Transverse colon (tissue), 4 donors: ENCODE data around the gene CDH11. TPM values are rescaled to one million over a fixed set of nuclear protein-coding genes. Genes with fewer than 3 reads are reported as not detected.

ENCODE experiments used
- DNase-seq: peaks from one replicate; pipeline ENCODE4 v3.0.0-alpha.2; 2019
- H3K27ac ChIP-seq, 4 donors: fragments of 200-600 bp; sonication (generic); 2 replicates each; pipeline ENCODE4 v1.5.1; 2016 to 2018; ENCODE audit warnings: inconsistent platforms in 4 of 4
- H3K27me3 ChIP-seq: fragments of 200-600 bp; sonication (generic); 2 replicates; pipeline ENCODE4 v1.5.1; 2017; ENCODE audit warnings: inconsistent platforms
- H3K36me3 ChIP-seq, 4 donors: fragments of 200-600 bp; sonication (generic); 2 replicates each; pipeline ENCODE4 v1.5.1; 2017 to 2019; ENCODE audit warnings: inconsistent platforms in 4 of 4
- H3K4me1 ChIP-seq, 4 donors: fragments of 200-600 bp; sonication (generic); 2 replicates each; pipeline ENCODE4 v1.5.1; 2017 to 2020; ENCODE audit warnings: inconsistent platforms in 4 of 4
- H3K4me3 ChIP-seq, 4 donors: fragments of 200-600 bp; sonication (generic); 1 replicate in 1 of 4; 2 replicates in 3 of 4; pipeline versions ENCODE4 v1.5.1 to v1.6.1; 2017 to 2019; ENCODE audit warnings: inconsistent platforms in 4 of 4
- H3K9me3 ChIP-seq, 2 donors: fragments of 200-600 bp; sonication (generic); 2 replicates each; pipeline ENCODE4 v1.5.1; 2017 to 2019; ENCODE audit warnings: inconsistent platforms in 2 of 2
- EP300 ChIP-seq: sonication (generic); formaldehyde crosslinking; IDR thresholded peaks from one replicate; pipeline ENCODE4 v1.6.1; 2017; ENCODE audit warnings: antibody characterized with exemption, low read depth
- POLR2A ChIP-seq: fragments of 450-650 bp; IDR thresholded peaks from one replicate; pipeline ENCODE4 v1.6.1; 2016; ENCODE audit warnings: antibody characterized with exemption, mild to moderate bottlenecking, moderate library complexity
- POLR2AphosphoS5 ChIP-seq, 3 donors: sonication (generic); formaldehyde crosslinking; IDR thresholded peaks; one replicate each; pipeline ENCODE4 v1.6.1; 2016; ENCODE audit warnings: antibody characterized with exemption in 3 of 3
- WGBS, 2 donors: methylation state at CpG; one replicate each; pipeline ENCODE4 v1.1.5; 2018; ENCODE audit warnings: low coverage in 1 of 2; 5-methylcytosine and 5-hydroxymethylcytosine counted together
- in situ Hi-C, 4 donors: fragments of 200-750 bp; cut with MboI; loops; one replicate each; pipeline versions ENCODE4 v1.15.0 to v1.15.1; 2017; ENCODE audit warnings: low sequenced_read_pairs in 3 of 4, low pct_ligation_motif_present in 1 of 4, low pct_unique_long_range_greater_than_20kb in 1 of 4
- intact Hi-C: fragments of 100-400 bp; cut with DNase I; formaldehyde crosslinking; loops from one replicate; pipeline ENCODE4 v1.15.1; 2023; ENCODE audit warnings: low total_unique reads
- total RNA-seq, 4 donors: library from RNA; depleted of rRNA; stranded (reverse); fragments of >200 nt; gene quantifications; one replicate each; pipeline ENCODE4 v1.1.0, GENCODE V29; 2016
- TF ChIP-seq, protein P1 (sequence below), 5 experiments: fragments of 200-600 bp in 3 of 5; fragments of 450-650 bp in 2 of 5; sonication (generic) in 3 of 5; IDR thresholded peaks; 1 replicate in 2 of 5; 2 replicates in 3 of 5; pipeline ENCODE4 v1.5.1; 2016 to 2017; ENCODE audit warnings: antibody characterized with exemption in 5 of 5, inconsistent platforms in 3 of 5, mild to moderate bottlenecking in 2 of 5, moderate library complexity in 1 of 5

CDH11 gene
- total RNA-seq, 4 donors from 2014 or later, result 8.2 to 141 (median 9.2) TPM

GRCh38 chr16:65119435-65119834 is 2.4 kb downstream of the CDH11 start:
- peaks cover 4 to 50% (median 31%) of the 10 kb centered on the region in 4 donors for H3K4me1 ChIP-seq
- intact Hi-C loops (no loop called here), in situ Hi-C loops (loop anchor here in 3 of 4 donors (25.0 kb wide), 3 partner anchors 707 to 1757 kb away; no protein-coding TSS in a partner anchor)
- peaks cover 44% of the 10 kb centered on the region for H3K27me3 ChIP-seq
- TF ChIP-seq EP300 (no peak), POLR2AphosphoS5 (IDR thresholded peaks at IDR 0.05) (no peak), POLR2A (no peak)
- TF ChIP-seq, protein P1, sequence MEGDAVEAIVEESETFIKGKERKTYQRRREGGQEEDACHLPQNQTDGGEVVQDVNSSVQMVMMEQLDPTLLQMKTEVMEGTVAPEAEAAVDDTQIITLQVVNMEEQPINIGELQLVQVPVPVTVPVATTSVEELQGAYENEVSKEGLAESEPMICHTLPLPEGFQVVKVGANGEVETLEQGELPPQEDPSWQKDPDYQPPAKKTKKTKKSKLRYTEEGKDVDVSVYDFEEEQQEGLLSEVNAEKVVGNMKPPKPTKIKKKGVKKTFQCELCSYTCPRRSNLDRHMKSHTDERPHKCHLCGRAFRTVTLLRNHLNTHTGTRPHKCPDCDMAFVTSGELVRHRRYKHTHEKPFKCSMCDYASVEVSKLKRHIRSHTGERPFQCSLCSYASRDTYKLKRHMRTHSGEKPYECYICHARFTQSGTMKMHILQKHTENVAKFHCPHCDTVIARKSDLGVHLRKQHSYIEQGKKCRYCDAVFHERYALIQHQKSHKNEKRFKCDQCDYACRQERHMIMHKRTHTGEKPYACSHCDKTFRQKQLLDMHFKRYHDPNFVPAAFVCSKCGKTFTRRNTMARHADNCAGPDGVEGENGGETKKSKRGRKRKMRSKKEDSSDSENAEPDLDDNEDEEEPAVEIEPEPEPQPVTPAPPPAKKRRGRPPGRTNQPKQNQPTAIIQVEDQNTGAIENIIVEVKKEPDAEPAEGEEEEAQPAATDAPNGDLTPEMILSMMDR (IDR thresholded peaks at IDR 0.05), result no peak
- 31 to 50% methylated on average over 2 of the region's 2 CpGs for WGBS, 2 donors
- no peaks in the 10 kb centered on the region for H3K36me3 ChIP-seq
- H3K9me3 ChIP-seq, result no peaks in the 10 kb centered on the region
- DNase-seq, result no peak
- H3K4me3 ChIP-seq, result peak overlapping the region in 1 of 4 donors; percentile 70
- peak overlapping the region; percentile 79 to 88 (median 86) for H3K27ac ChIP-seq

- DNase-seq, result no peak
- Histone ChIP-seq H3K4me1 (peaks cover 3 to 48% (median 26%) of the 10 kb centered on the region in 4 donors), H3K9me3 (no peaks in the 10 kb centered on the region), H3K27me3 (peaks cover 43% of the 10 kb centered on the region), H3K36me3 (no peaks in the 10 kb centered on the region), H3K4me3 (no peak overlapping the region), H3K27ac (peak overlapping the region in 3 of 4 donors; percentile 79 to 88 (median 85))
- in situ Hi-C loops, result loop anchor here in 3 of 4 donors (25.0 kb wide), 3 partner anchors 707 to 1757 kb away; no protein-coding TSS in a partner anchor
- intact Hi-C loops, result no loop called here
- WGBS, 2 donors, result 40 to 46% methylated on average over 5 of the region's 5 CpGs
- TF ChIP-seq, protein P1 (IDR thresholded peaks at IDR 0.05), result no peak
- TF ChIP-seq EP300 (no peak), POLR2A (no peak), POLR2AphosphoS5 (IDR thresholded peaks at IDR 0.05) (no peak)
These were observed 3.0 kb downstream of the CDH11 start for GRCh38 chr16:65118871-65119270.

DNA sequence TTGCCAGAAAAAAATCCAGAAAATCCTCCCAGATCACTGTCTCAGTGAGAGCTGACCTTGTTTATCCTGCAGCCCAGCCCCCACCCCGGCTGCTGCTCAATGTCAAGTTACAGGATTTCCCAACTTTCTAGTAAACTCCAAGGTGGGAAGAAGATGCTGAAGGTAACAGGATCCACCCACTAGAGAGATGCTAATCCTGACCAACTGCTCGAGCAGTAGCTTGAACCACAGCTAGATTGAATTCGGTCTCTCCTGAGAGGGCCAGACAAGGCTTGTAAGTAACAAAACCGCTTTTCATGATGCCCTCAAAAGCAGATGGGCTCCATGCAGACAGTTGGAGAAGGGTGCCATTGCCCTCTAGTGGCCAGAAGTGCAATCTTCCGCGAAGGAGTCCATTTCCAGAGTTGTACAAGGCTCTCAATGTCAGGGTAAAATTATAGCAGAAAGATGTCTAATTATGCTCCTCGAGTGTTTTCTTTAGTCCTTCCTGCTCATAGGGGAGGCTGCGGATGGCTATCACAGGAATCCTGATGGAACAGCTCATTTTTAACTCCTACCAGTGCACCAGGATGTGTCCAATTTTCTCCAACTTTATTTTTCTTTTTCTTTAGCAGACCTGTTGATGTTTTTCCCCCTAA is 3.9 kb downstream of the CDH11 start:
- H3K4me1 ChIP-seq, result peaks cover 0 to 39% (median 20%) of the 10 kb centered on the region in 4 donors
- intact Hi-C loops (no loop called here), in situ Hi-C loops (loop anchor here in 3 of 4 donors (25.0 kb wide), 3 partner anchors 706 to 1756 kb away; no protein-coding TSS in a partner anchor)
- no peak overlapping the region for H3K4me3 ChIP-seq
- peak; percentile 70 for DNase-seq
- no peak for TF ChIP-seq POLR2A
- TF ChIP-seq, protein P1 (IDR thresholded peaks at IDR 0.05), result peak; percentile 80 to 89 (median 87)
- peak in 1 of 3 donors; percentile 5 for TF ChIP-seq POLR2AphosphoS5 (IDR thresholded peaks at IDR 0.05)
- TF ChIP-seq EP300, result no peak
- H3K27me3 ChIP-seq, result peaks cover 34% of the 10 kb centered on the region
- no peaks in the 10 kb centered on the region for H3K9me3 ChIP-seq
- peak overlapping the region in 3 of 4 donors; percentile 20 to 37 (median 21) for H3K27ac ChIP-seq
- no peaks in the 10 kb centered on the region for H3K36me3 ChIP-seq
- 0 to 3% methylated on average over 2 to 8 of the region's 8 CpGs for WGBS, 2 donors

DNA sequence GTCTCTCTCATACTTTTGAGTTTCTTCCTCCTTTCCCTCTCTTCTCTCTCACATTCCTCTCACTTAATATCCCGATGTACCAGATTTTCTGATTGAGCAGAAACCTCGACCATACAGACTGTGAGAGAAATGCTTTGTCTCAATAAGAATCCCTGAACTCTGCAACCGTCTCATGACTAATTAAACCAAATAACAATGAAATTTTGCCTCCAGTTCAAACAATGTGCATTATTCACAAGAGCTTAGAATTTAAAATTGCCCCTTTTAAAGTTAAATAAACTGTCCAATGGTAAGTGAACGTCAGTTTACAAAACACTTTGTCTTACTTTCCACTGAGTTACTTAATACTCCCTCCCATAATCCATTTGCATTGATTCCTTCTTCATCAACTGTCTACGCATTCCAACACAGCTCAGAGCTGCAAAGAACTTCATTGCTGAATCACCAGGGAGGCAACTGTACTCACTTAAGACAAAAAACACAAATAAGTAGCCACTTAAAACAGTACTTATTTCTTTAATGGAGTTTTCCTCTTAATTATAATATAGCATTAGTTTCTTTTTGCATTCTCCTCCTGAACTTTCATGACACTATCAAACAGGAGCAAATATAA is 4.9 kb downstream of the CDH11 start:
- in situ Hi-C loops, result loop anchor here in 3 of 4 donors (25.0 kb wide), 3 partner anchors 705 to 1755 kb away; no protein-coding TSS in a partner anchor

More for the DNA sequence above, 4.9 kb downstream of the CDH11 start:
- 68 to 69% methylated on average over 5 of the region's 5 CpGs for WGBS, 2 donors
- Histone ChIP-seq H3K4me1 (peaks cover 0 to 33% (median 13%) of the 10 kb centered on the region in 4 donors), H3K36me3 (no peaks in the 10 kb centered on the region), H3K4me3 (no peak overlapping the region), H3K27me3 (peaks cover 23% of the 10 kb centered on the region), H3K9me3 (no peaks in the 10 kb centered on the region), H3K27ac (no peak overlapping the region)
- TF ChIP-seq, protein P1 (IDR thresholded peaks at IDR 0.05), result no peak
- TF ChIP-seq EP300 (no peak), POLR2AphosphoS5 (IDR thresholded peaks at IDR 0.05) (no peak), POLR2A (no peak)
- intact Hi-C loops, result no loop called here
- no peak for DNase-seq
